ENCODE results near the gene RBM12. TPM values are rescaled to one million over a fixed set of nuclear protein-coding genes. Genes with fewer than 3 reads are reported as not detected.

The RBM12 gene
- total and polyA plus RNA-seq, 2 of the 8 experiments (the other 6 are each of a cell fraction or from before 2014, with no cell fraction given), result 187 to 214 TPM

- TF ChIP-seq SIX5 (IDR thresholded peaks at IDR 0.05; ENCODE audit: low read depth, low read length), result no peak
- TF ChIP-seq KDM4A (IDR thresholded peaks at IDR 0.05; ENCODE audit: low read depth, low read length, severe bottlenecking), result no peak
- TF ChIP-seq BACH1 (IDR thresholded peaks at IDR 0.05; ENCODE audit: low read length), result no peak
- TF ChIP-seq CEBPB (IDR thresholded peaks at IDR 0.05; ENCODE audit: low read depth, low read length), result no peak
- TF ChIP-seq GTF2F1 (IDR thresholded peaks at IDR 0.05; ENCODE audit: borderline replicate concordance, low read depth, low read length), result no peak
Observed at GRCh38 chr20:35695245-35695749, 30.6 kb upstream of the RBM12 start (continued).
